ENCODE measurements around the gene TRHDE.

DNA sequence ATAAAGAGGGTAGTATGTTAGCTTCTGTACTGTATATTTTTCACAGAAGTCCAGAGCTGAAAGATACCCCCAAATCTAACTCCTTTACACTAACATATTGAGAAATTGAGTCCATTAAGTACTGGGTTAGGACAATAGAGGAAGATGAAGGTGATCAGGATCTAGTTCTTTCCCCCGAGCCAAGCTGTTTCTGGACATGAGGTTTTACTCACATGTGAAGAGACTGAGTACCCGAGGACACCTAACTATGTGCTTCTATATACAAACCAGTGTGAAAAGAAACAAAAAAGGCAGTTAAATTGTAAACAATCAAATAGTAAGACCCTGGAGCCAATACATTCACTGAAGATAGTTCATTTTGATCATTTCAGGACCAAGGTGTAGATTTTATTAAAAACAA, 3.8 kb upstream of the TRHDE start:
- TF ChIP-seq, protein P1, sequence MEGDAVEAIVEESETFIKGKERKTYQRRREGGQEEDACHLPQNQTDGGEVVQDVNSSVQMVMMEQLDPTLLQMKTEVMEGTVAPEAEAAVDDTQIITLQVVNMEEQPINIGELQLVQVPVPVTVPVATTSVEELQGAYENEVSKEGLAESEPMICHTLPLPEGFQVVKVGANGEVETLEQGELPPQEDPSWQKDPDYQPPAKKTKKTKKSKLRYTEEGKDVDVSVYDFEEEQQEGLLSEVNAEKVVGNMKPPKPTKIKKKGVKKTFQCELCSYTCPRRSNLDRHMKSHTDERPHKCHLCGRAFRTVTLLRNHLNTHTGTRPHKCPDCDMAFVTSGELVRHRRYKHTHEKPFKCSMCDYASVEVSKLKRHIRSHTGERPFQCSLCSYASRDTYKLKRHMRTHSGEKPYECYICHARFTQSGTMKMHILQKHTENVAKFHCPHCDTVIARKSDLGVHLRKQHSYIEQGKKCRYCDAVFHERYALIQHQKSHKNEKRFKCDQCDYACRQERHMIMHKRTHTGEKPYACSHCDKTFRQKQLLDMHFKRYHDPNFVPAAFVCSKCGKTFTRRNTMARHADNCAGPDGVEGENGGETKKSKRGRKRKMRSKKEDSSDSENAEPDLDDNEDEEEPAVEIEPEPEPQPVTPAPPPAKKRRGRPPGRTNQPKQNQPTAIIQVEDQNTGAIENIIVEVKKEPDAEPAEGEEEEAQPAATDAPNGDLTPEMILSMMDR (IDR thresholded peaks at IDR 0.05), result no peak
- no peak for TF ChIP-seq POLR2A (IDR thresholded peaks at IDR 0.05)
